Osteoblast (primary cell): ENCODE data around the gene SCYGR1. TPM values are rescaled to one million over a fixed set of nuclear protein-coding genes. Genes with fewer than 3 reads are reported as not detected.

Experiments used
- DNase-seq: peaks from one replicate; pipeline ENCODE4 v3.0.0; 2011; ENCODE audit warnings: low spot score, mixed read lengths; ENCODE audit not compliant: insufficient read length; ENCODE audit errors: missing footprints
- H2AFZ ChIP-seq: 2 replicates; pipeline ENCODE4 v1.6.0; 2011; ENCODE audit warnings: mild to moderate bottlenecking, low read length
- H3K27ac ChIP-seq: 2 replicates; pipeline ENCODE4 v1.5.1; 2011; ENCODE audit warnings: mild to moderate bottlenecking, low read depth, low read length, moderate library complexity
- H3K27me3 ChIP-seq: 2 replicates; pipeline ENCODE4 v1.6.0; 2012; ENCODE audit warnings: mild to moderate bottlenecking, control low read depth, inconsistent platforms, low read length, moderate library complexity; ENCODE audit not compliant: insufficient read depth
- H3K36me3 ChIP-seq: 2 replicates; pipeline ENCODE4 v1.5.1; 2011; ENCODE audit warnings: mild to moderate bottlenecking, low read length, control low read depth, moderate library complexity; ENCODE audit not compliant: insufficient read depth
- H3K4me1 ChIP-seq: 2 replicates; pipeline ENCODE4 v1.5.1; 2011; ENCODE audit warnings: mild to moderate bottlenecking, low read length, control low read depth, moderate library complexity; ENCODE audit not compliant: insufficient read depth
- H3K4me2 ChIP-seq: 2 replicates; pipeline ENCODE4 v1.6.0; 2011; ENCODE audit warnings: mild to moderate bottlenecking, low read length; ENCODE audit not compliant: insufficient read depth
- H3K4me3 ChIP-seq: fragments of 200-600 bp; sonication (generic); 3 replicates; pipeline ENCODE4 v1.5.1; 2012; ENCODE audit warnings: mild to moderate bottlenecking, low read length, inconsistent platforms; ENCODE audit not compliant: insufficient read depth
- H3K79me2 ChIP-seq: 2 replicates; pipeline ENCODE4 v1.6.0; 2012; ENCODE audit warnings: mild to moderate bottlenecking, low read length, control low read depth, inconsistent platforms; ENCODE audit not compliant: insufficient read depth
- H3K9me3 ChIP-seq: 2 replicates; pipeline ENCODE4 v1.5.1; 2011; ENCODE audit warnings: low read depth, low read length, control low read depth
- H4K20me1 ChIP-seq: 2 replicates; pipeline ENCODE4 v1.6.0; 2012; ENCODE audit warnings: mild to moderate bottlenecking, low read length, control low read depth; ENCODE audit not compliant: insufficient read depth
- CTCF ChIP-seq: IDR thresholded peaks from 2 replicates; pipeline ENCODE4 v1.5.1; 2011; ENCODE audit warnings: mild to moderate bottlenecking, low read depth, low read length, moderate library complexity; ENCODE audit errors: extremely low read depth
- total RNA-seq: library from RNA; depleted of rRNA; stranded (reverse); fragments of >200 nt; gene quantifications from 2 replicates; pipeline ENCODE4 v1.2.3, GENCODE V29; 2012

SCYGR1 gene
- total RNA-seq, 1 donor, result not detected

- peaks cover 10% of the 10 kb centered on the region for H3K36me3 ChIP-seq
- TF ChIP-seq CTCF, result no peak
These were observed 39.4 kb downstream of the SCYGR1 start for GRCh38 chr2:227348324-227348723.

GRCh38 chr2:227347117-227347516 lies 40.6 kb downstream of the SCYGR1 start:
- TF ChIP-seq CTCF, result no peak
- no peaks in the 10 kb centered on the region for H3K9me3 ChIP-seq
- H3K4me2 ChIP-seq, result no peak overlapping the region
- no peak for DNase-seq
- no peak overlapping the region for H3K27ac ChIP-seq
- H4K20me1 ChIP-seq, result no peaks in the 10 kb centered on the region
- H3K4me1 ChIP-seq, result no peaks in the 10 kb centered on the region
- H3K36me3 ChIP-seq, result peaks cover 7% of the 10 kb centered on the region
- no peak overlapping the region for H3K4me3 ChIP-seq
- H3K27me3 ChIP-seq, result no peaks in the 10 kb centered on the region
- no peak overlapping the region for H2AFZ ChIP-seq
- no peaks in the 10 kb centered on the region for H3K79me2 ChIP-seq

More at GRCh38 chr2:227348324-227348723, 39.4 kb downstream of the SCYGR1 start:
- Histone ChIP-seq H3K79me2 (no peaks in the 10 kb centered on the region), H4K20me1 (no peaks in the 10 kb centered on the region), H3K9me3 (no peaks in the 10 kb centered on the region), H3K4me3 (no peak overlapping the region), H3K4me2 (no peak overlapping the region), H3K4me1 (no peaks in the 10 kb centered on the region), H3K27me3 (no peaks in the 10 kb centered on the region), H3K27ac (no peak overlapping the region), H2AFZ (no peak overlapping the region)
- no peak for DNase-seq

- H3K27ac ChIP-seq, result no peak overlapping the region
- H3K4me1 ChIP-seq, result no peaks in the 10 kb centered on the region
- H3K4me2 ChIP-seq, result no peak overlapping the region
- no peak for TF ChIP-seq CTCF
- H2AFZ ChIP-seq, result no peak overlapping the region
- H3K27me3 ChIP-seq, result no peaks in the 10 kb centered on the region
- peaks cover 21% of the 10 kb centered on the region for H3K36me3 ChIP-seq
- DNase-seq, result no peak
- no peak overlapping the region for H3K4me3 ChIP-seq
- H3K79me2 ChIP-seq, result no peaks in the 10 kb centered on the region
- no peaks in the 10 kb centered on the region for H4K20me1 ChIP-seq
- H3K9me3 ChIP-seq, result no peaks in the 10 kb centered on the region
These were observed 43.5 kb downstream of the SCYGR1 start for GRCh38 chr2:227344231-227344630.

GRCh38 chr2:227341553-227341952 lies 46.2 kb downstream of the SCYGR1 start:
- H3K36me3 ChIP-seq, result peaks cover 15% of the 10 kb centered on the region
- no peak overlapping the region for H3K4me2 ChIP-seq
- H3K9me3 ChIP-seq, result no peaks in the 10 kb centered on the region
- no peak overlapping the region for H3K27ac ChIP-seq
- DNase-seq, result no peak
- H3K4me1 ChIP-seq, result no peaks in the 10 kb centered on the region
- no peaks in the 10 kb centered on the region for H3K79me2 ChIP-seq
- no peak overlapping the region for H3K4me3 ChIP-seq
- H2AFZ ChIP-seq, result no peak overlapping the region
- H3K27me3 ChIP-seq, result no peaks in the 10 kb centered on the region
- no peak for TF ChIP-seq CTCF
- no peaks in the 10 kb centered on the region for H4K20me1 ChIP-seq
